ENCODE results near the gene NPM3.
"Not testable (repeated sequence)": the region's sequence is repeated elsewhere in the genome, so short reads cannot be mapped to it uniquely, and the experiment has no call there.

Gene NPM3

DNA sequence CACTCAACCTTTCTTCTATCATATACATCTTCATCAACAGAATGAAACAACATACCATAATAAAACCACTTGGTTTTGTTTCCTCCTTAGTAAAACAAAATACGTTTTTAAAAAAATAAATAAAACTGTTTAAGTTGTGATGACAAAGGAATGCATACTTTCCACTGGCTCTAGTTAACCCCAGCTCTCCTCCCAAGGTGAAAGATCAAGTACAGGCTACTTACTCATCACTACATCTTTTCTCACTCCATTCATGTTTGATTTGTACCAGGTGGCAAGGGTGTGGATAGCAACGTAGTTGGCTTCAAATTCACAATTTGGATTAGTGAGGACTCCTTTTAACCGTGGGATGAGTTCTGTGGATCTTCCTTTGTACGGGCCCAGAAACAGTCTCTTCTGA lies 20.3 kb upstream of the NPM3 start:
- DNase-seq = no peak

DNA sequence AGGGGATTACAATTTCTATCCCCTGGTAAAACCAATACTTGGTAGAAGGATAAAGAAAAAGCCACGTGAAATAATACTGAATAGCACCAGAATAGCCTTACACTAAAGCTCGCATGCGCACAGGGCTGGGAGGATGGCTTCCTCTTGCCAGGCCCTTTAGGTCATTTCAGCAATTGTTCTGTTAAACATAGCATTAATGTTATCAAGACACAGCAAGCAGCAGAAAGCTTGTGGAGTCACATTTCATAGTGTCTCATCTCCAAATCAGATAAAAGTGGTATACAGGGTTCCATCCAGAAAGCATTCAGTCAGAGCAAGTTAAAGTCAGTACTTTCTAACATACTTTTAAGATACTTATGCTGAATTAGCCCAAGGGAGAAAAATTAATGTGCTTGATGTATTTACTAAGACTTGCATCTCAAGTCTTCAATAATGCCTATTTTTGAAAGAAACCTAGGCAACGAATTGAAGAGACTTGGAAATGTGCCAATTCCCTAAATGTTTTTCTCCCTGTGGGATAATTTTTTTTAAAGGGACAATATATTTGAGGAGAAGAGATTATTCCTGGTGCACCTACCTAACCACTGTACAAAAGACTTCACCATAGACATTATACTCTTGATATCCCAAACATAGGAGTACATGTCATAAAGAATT lies 14.3 kb upstream of the NPM3 start:
- no peak for DNase-seq

DNA sequence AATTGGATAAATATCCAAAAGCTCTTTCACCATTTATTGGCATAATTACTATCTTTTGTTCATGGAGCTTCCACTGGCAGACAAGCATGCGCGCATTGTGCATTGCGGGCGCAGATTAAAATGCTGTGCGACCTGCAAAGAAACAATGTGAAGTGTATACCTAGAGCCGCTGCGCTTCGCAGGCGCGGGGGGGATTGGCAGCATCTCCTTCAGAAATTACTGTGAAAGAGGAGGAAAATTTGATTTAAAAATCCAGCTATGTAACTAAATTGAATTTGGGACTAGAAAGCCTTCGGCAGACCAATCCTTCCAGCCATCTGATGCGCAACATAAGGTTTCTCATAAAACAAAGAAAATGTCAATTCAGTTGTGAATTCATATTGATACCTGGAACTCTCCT lies 10.3 kb upstream of the NPM3 start:
- no peak for DNase-seq

DNA sequence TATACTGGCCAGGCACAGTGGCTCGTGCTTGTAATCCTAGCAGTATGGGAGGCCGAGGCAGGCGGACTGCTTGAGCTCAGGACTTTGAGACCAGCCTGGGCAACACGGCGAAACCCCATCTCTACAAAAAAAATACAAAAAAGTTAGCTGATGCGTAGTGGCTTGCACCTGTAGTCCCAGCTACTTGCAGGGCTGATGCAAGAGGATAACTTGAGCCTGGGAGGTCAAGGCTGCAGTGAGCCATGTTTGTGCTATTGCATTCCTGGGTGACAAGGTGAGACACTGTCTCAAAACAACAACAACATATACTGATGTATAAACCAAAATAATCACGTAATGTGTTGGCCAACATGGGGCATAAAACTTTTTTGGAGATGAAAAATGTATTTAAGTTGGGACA lies 6.4 kb upstream of the NPM3 start:
- no peak for DNase-seq

DNA sequence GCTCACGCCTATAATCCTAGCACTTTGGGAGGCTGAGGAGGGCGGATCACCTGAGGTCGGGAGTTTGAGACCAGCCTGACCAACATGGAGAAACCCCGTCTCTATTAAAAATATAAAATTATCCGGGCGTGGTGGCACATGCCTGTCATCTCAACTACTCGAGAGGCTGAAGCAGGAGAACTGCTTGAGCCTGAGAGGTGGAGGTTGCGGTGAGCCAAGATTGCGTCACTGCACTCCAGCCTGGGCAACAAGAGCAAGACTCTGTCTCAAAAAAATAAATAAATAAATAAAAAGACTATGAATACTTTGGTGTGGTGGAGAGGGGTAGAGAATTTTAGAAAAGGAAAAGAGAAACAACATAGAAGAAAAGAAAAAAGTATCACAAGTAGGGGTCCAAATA lies 6.0 kb upstream of the NPM3 start:
- not testable (repeated sequence) for DNase-seq

DNA sequence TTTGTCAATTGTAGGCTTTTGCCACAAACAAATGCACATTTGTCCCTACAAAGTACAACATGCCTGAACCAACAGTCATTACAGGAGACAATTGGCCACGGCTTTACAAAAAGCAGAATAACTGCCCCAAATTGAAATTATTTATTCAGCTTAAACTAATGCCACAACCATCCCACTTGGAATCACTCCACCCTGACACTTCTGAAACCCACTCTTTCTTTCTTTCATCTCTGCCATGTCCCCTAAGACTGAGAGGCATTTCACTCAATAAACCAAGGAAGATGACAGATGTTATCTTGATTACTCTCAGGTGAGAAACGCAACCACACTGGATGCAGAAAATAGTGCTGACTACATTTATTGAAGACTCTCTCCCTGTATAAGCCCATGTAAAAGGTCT lies 2.6 kb upstream of the NPM3 start:
- no peak for DNase-seq

DNA sequence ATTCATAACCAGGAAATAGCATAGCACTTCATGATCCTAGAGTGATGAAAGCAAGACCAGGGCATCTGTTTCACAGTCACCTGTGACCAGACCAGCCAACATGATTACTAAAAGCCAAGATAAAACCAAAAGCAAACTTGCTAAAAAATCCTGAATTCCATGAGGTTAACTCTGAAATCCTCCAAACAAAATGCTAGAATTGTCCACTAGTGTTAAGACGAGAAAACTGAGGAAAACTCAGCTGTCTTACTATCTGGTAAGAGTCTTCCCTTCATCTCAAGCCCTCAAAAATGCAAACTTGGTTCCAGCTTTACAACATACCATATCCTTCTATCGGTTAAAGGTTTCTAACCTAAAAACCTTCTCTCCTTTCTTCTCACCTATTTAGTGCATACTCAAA lies 1.3 kb upstream of the NPM3 start:
- no peak for DNase-seq

DNA sequence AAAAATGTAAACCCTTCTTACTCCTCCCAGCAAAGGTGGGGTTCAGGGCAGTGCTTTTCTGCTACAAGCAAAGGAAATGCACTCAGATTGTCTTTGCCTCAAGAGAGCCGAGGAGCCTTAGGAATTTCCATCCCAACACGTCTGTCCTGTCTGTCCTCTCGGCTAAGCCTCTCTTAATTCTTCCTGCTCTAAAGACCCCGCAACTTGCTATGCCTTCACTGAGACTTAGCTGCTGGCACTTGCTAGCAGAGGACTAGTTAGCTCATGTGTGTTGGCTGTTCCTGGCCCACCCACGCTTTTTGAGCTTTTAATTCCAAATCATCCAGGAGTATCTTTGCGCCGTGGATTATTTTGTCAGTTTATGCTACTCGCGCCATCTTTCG lies 481 bp upstream of the NPM3 start:
- no peak for DNase-seq

DNA sequence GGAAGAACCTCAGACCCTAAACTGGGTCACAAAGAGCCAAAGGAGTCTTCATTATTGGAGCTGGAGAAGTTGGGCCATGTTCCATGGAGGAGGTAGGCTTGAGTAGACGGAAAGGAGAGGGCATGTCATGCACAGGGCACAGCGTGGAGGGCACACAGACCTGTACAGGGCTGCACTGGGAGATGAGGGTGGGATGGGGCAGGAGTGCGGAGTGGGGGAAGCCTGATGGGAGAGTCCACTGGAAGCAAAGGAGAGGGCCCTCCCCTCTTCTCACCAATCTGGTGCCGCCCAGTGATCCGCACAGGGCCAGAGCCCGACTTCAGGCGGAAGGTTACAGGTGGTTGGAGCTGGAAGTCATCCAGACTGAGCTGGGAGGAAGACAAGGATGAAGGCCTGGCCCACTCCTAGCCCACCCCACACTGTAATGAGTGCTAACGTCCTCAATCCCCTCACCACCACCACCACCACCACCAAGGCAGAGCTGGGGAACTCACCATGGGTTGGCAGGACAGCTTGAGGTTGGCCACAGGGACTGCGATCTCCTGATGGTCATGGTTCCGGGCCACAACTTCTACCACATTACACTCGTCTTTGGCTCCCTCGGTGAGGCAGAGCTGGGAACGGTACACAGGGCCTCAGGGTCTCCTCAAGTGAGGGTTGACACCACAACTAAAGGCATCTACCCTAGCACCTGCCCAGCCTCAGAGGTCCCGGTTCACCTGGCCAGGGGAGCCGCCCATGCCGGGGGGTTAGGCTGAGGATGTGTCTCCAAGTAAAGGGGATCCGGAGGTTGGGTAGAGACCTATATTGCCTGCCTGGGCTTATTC lies 1.0 kb downstream of the NPM3 start:
- DNase-seq = no peak

DNA sequence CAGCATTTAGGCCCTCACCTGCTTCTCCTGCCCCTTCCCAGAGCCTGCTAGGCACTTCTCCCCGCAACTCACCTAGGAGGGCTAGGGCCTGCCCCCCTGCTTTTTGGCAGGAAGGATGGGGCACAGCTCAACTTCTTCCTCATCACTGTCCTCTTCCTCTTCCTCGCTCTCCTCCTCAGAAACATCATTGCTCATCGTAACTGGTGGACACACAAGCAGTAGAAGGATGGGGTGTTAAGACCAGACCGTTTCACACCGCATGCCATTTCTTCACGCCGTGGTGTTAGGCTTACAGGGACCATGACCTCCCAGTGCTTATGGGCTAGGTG lies 1.6 kb downstream of the NPM3 start:
- DNase-seq = no peak

DNA sequence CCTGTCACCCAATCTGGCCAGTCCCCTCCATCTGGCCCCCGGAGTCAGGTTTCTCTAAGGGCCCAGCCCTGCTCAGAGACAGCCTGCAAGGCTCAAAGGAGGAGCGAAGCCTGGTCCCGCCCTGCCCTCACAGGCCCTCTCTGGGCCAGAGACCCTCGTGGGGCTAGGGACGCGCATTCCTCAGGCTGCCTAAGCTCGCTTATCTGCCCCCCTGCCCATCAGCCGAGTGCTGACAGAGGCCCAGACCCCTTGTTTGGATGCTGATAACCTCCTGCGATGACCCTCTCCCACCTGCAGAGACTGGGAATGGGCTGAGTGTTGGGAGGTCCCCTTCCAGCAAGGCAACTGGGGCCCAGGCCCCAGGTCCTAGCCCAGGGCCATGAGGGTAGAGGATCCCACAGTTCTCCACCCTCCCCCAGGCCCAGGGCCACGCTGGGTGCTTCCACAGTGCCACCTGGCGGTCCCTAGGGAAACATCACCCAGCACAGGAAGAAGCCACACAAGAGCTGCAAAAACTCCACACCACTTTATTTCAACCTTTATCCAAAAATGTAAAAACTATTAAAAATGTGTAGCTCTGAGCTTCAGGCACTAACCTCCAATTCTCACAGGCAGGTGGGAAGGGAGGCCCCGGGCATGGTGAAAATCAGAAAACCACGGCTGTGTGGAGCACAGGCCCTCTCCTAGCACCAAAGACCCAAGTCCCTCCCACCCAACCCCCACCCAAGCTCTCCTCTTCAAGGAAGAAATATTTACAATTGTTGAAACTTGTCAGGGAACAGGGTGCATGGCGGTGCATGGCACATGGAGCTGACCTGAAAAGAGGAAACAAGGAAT lies 2.2 kb downstream of the NPM3 start:
- DNase-seq = no peak

DNA sequence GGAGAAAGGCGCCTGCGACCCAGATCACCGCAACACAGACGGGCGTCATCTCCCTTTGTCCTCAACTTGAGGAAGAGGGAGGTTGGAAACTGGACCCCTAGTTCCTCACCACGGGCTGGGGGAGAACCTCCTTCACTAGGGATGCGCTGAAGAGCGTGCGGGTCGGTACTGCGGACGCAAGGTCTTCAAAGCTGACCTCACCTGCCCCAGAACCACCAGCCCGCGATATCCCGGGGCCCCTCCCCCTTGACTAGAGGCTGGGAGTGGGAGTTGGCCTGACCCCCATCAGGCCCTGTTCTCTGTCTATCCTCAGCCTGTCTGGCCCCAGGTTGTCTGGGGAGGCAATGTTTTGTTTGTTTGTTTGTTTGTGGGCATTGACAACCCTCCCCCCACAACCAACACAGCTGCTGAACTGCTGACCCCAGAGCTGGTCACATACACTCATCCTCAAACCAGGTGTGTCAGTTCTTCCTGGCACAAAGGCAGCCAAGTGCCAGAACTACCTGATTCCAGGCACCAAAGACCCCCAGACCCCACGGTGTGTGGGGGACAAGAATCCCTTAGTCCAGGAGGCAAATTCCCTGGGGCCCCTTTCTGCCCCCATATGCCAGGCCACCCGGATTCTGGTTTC lies 2.9 kb downstream of the NPM3 start:
- no peak for DNase-seq

DNA sequence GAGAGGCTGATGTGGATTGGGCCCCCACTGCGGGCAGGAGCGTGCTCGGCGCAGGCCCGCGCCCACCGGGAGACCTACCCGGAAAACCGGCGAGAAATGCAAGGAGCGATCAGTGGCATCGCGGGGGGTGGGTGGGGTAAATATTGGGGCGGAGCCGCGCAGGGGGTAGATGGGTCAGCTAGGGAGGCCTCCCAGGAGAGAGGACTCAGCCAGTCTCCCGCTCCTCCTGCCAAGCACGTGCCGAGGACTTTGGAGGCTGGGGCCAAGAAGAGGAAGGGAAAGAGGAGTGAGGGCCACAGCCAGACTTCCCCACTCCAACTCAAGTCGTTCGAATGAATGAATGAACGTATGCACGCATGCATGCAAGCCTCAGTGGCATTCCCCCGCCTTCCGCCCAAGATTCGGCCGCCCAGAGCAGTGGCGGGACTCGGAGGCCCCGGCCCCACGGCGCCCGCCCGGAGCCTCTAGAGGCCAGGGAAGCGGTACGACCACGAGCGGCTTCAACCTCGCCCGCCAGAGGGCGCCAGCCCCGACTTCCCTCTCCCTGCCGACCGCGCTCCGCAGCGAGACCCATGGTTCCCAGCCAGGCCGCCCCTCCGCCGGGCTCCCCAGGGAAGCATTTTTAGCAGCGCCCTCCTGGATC lies 3.6 kb downstream of the NPM3 start:
- peak; percentile 10 for DNase-seq

DNA sequence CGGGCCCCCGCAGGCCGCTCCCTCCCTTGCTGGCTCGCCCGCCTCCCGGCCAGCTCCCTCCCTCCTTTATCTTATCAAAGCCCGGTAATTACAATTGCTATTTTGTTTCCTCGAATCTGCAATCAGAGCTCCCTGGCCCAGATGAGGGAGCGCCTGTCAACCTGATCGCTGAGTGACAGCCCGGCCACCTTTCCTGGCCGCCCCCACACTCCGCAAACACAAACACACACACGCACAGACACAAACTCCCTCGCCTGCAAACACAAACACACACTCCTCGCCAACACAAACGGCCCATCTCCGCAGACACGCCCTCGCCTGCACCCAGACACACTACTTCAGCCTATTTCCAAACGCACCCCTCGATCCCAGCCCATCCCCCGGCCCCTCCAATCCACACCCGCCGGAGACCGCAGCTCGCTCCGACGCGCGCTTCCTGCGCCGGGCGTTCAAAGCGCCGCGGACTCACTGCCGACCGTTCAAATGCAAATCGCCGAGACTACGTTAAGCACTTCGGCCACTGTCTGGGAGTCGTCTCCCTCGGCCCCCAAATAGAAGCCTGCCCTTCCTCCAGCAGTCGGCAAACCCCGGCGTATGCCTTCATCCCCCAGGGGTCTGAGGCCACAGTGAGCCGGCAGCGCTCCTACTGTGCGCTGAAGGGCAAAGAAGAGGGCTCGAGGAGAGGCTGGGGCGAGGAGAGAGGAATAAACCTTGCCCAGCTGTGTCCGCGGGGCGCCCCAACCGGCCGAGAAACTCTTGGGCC lies 4.3 kb downstream of the NPM3 start:
- no peak for DNase-seq

DNA sequence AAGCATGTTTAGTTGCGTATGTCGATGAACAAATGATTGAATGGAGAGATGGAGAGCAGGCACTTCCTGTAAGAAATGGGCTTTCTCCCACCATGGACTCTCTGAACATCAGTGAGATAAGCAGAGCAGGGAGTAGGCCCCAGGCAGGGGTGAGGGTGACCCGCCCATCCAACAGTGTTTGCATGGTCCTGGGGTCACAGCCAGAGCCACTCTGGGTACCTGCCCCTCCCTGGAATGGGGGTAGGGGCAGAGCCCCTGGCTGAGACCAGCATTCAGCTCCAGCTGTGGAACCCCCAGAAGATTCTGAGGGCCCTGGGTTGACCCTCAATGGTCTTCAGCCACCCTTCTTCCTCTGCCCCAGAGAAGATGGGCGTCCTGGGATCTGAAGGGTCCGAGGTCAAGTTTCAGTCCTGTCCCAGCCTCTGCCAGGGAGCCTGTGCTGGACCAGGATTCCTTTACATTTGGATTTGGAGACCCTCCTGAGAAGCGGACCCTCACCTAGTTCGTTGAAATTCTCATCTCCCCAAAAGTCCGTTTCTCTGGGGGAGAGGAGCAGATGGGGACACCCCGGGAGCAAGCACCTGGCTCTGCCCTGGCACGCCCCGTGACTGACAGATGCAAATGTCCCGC lies 5.0 kb downstream of the NPM3 start:
- DNase-seq = no peak

DNA sequence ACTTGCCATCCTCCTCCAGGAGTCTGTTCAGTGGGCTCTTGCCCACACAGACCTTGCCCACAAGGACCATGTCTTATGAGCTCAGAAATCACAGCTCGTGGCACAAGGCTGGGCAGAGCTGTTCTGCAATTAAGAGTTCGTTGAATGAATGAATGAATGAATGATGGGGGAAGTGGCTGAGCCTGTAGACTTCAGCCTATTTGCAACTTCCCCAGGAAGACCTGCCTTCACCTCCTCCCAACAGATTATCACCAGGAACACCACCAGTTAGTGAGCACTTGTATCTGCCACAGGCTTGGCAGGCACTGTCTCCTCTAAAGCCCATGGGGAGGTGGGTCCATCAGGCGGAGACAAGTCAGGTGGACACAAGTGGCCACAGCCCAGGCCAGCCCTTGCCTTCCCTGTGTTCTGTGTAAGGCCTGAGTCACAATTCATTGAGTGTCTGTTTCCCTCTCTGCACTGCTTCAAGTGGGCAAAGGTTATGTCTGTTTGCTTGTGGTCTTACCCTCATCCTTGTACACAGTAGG lies 5.6 kb downstream of the NPM3 start:
- DNase-seq = no peak

DNA sequence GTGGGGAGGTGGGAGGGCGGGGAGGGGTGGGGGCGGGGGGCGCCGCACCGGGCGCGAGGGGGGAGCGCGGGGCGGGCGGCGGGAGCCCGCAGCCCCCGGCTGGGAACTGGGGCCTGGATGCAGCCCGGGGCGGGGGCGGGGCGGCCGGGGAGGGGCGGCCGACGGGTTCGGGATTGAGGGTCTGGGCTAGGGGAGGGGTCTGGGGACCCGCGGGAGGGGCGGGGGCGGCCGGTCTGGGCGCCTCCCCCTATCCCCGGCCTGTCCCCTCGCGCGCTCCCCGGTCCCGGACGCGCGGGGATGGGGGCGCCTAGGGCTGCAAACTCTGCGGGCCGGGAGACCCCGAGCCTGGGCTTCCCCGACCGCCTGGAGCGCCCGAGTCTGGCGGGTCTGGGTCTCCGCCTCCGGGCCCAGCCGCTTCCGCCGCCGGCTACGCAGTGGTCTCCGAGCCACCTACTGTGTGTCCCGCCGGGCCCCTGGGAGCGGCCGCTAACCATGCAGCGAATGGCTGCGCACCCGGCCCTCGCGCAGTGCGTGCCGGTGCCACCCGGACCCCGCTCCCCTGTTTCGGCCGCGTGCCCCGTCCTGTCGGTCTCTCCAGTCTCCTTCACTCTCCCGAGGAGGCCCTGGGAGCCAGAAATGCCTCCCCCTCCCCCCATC lies 7.0 kb downstream of the NPM3 start:
- DNase-seq = no peak

DNA sequence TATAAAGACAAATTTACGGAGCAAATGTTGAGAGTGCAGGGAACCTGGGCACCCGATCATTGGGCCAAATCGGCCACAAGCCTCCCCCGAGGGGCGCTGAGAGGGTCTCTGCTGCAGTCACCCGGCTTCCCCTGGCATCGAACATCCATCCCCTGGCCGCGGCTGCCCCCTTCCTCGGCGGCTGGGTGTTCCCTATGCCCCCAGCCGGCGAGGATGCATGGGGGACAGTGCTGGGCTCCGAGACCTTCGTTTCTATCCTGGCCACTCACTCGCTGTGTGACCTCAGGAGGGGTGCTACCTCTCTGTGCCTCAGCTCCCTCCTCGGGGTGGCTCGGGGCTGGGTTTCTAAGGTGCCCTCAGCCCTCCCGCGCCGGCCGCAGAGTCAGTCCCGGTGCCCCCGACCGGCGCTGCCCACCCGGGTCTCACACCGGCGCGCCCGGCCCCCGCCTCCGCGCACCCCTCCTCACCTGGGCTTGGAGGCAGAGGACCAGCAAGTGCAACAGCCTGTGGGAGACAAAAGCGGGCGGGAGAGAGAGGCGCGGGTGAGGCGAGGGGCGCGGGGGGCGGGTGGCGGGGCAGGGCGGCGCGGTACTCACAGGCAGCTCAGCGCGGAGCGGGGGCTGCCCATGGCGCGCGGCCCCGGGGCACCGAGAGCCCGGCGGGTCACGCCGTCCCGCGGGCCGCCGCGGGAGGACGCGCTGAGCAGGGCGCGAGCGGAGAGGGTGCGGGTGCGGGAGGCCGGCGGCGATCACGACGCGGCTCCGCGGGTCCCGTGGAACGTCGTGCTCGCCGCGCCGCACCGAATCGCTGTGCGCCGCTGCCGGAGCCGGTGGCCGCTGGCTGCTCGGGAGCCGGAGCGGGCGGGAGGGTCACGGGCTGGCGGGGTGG lies 7.7 kb downstream of the NPM3 start, which contains the start of gene FGF8:
Gene FGF8, minus strand, starts transcription at position 842 of the 888 bp plus-strand sequence. Its CDS starts 214 bp downstream, at position 628.
- DNase-seq = no peak

DNA sequence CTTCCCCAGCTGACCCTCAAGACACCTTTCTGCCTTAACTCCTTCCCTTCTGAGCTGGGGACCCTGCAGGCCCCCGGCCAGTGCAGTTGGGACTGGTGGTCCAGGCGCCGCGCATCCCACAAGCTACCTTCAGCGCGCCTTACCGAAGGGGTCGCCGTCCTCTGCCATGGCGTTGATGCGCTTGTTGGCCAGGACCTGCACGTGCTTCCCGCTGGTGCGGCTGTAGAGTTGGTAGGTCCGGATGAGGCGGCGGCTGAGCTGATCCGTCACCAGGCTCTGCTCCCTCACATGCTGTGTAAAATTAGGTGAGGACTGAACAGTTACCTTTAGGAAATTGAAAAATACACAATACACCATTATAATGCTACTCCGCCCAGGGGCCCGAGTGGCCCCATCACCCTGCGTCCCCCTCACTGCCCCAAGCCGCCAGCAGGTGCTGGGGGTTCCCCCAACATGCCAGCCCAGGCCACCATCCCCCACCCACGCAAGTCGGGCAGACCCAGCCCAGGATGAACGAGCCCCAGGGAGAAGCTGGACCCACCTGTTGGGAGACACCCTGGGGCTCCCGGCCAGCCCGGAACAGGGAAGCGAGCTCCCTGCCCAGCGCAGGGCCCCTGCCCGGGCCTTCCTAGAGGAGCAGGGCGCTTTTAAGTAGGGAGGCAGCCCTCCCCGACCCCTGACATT lies 8.5 kb downstream of the NPM3 start:
- no peak for DNase-seq
